ENCODE results near the gene SHROOM2. TPM values are rescaled to one million over a fixed set of nuclear protein-coding genes. Genes with fewer than 3 reads are reported as not detected.

The SHROOM2 gene
- total RNA-seq, 2 experiments from 2014 or later: not detected

- CTCF ChIA-PET: no interaction called here
- peaks cover 26% of the 10 kb centered on the region for H3K27me3 Mint-ChIP-seq
Measured at GRCh38 chrX:9871701-9872268, 85.6 kb downstream of the SHROOM2 start.

GRCh38 chrX:9873360-9873759 is 87.1 kb downstream of the SHROOM2 start:
- Mint-ChIP-seq H3K27ac (no peak overlapping the region), H3K4me1 (no peaks in the 10 kb centered on the region), H3K27me3 (peaks cover 20% of the 10 kb centered on the region), H3K36me3 (ENCODE audit: low read depth) (no peaks in the 10 kb centered on the region), H3K4me3 (no peak overlapping the region), H3K9me3 (no peaks in the 10 kb centered on the region)
- CTCF ChIA-PET: interaction anchor here (1.1 kb wide), 1 partner anchor 130 kb away, joined by 3 read pairs; no protein-coding TSS in a partner anchor
- no peak for DNase-seq
- POLR2A ChIA-PET: no interaction called here

More at GRCh38 chrX:9871701-9872268, 85.6 kb downstream of the SHROOM2 start:
- no peaks in the 10 kb centered on the region for H3K9me3 Mint-ChIP-seq
- no peak overlapping the region for H3K27ac Mint-ChIP-seq
- POLR2A ChIA-PET: no interaction called here
- no peak for DNase-seq
- no peak overlapping the region for H3K4me3 Mint-ChIP-seq
- H3K36me3 Mint-ChIP-seq (ENCODE audit: low read depth): no peaks in the 10 kb centered on the region
- H3K4me1 Mint-ChIP-seq: no peaks in the 10 kb centered on the region

GRCh38 chrX:9873952-9874351 is 87.7 kb downstream of the SHROOM2 start:
- POLR2A ChIA-PET: no interaction called here
- H3K4me3 Mint-ChIP-seq: no peak overlapping the region
- no peak overlapping the region for H3K27ac Mint-ChIP-seq
- H3K9me3 Mint-ChIP-seq: no peaks in the 10 kb centered on the region
- H3K27me3 Mint-ChIP-seq: peaks cover 20% of the 10 kb centered on the region
- peak; percentile 40 for DNase-seq
- CTCF ChIA-PET: interaction anchor here (0.7 to 1.1 kb wide), 2 partner anchors 9 to 130 kb away, joined by 3 to 4 read pairs; no protein-coding TSS in a partner anchor
- H3K4me1 Mint-ChIP-seq: no peaks in the 10 kb centered on the region
- no peaks in the 10 kb centered on the region for H3K36me3 Mint-ChIP-seq (ENCODE audit: low read depth)

- Mint-ChIP-seq H3K4me1 (no peaks in the 10 kb centered on the region), H3K27ac (no peak overlapping the region), H3K9me3 (no peaks in the 10 kb centered on the region), H3K4me3 (no peak overlapping the region), H3K27me3 (peaks cover 17% of the 10 kb centered on the region), H3K36me3 (ENCODE audit: low read depth) (no peaks in the 10 kb centered on the region)
- DNase-seq: no peak
- ChIA-PET POLR2A (no interaction called here), CTCF (interaction anchor here (0.7 to 1.1 kb wide), 2 partner anchors 8 to 129 kb away, joined by 3 to 4 read pairs; no protein-coding TSS in a partner anchor)
Measured at GRCh38 chrX:9874483-9874882, 88.3 kb downstream of the SHROOM2 start.

- no peaks in the 10 kb centered on the region for H3K4me1 Mint-ChIP-seq
- no peaks in the 10 kb centered on the region for H3K36me3 Mint-ChIP-seq (ENCODE audit: low read depth)
- peaks cover 17% of the 10 kb centered on the region for H3K27me3 Mint-ChIP-seq
- no peaks in the 10 kb centered on the region for H3K9me3 Mint-ChIP-seq
- no peak for DNase-seq
- POLR2A ChIA-PET: no interaction called here
- CTCF ChIA-PET: no interaction called here
- no peak overlapping the region for H3K27ac Mint-ChIP-seq
- no peak overlapping the region for H3K4me3 Mint-ChIP-seq
Measured at GRCh38 chrX:9875801-9876200, 89.6 kb downstream of the SHROOM2 start.

- H3K4me3 Mint-ChIP-seq: no peak overlapping the region
- DNase-seq: no peak
- H3K27ac Mint-ChIP-seq: no peak overlapping the region
- CTCF ChIA-PET: no interaction called here
- POLR2A ChIA-PET: no interaction called here
- H3K9me3 Mint-ChIP-seq: no peaks in the 10 kb centered on the region
- peaks cover 17% of the 10 kb centered on the region for H3K27me3 Mint-ChIP-seq
- H3K36me3 Mint-ChIP-seq (ENCODE audit: low read depth): no peaks in the 10 kb centered on the region
- H3K4me1 Mint-ChIP-seq: no peaks in the 10 kb centered on the region
Measured at GRCh38 chrX:9876201-9876600, 90.0 kb downstream of the SHROOM2 start.

GRCh38 chrX:9878146-9878820 is 92.1 kb downstream of the SHROOM2 start:
- ChIA-PET CTCF (interaction anchor here (0.5 kb wide), 1 partner anchor 1576 kb away, joined by 3 read pairs; no protein-coding TSS in a partner anchor), POLR2A (no interaction called here)
- Mint-ChIP-seq H3K9me3 (no peaks in the 10 kb centered on the region), H3K4me1 (no peaks in the 10 kb centered on the region), H3K27me3 (peaks cover 17% of the 10 kb centered on the region), H3K27ac (no peak overlapping the region), H3K36me3 (ENCODE audit: low read depth) (no peaks in the 10 kb centered on the region), H3K4me3 (no peak overlapping the region)
- DNase-seq: no peak

- Mint-ChIP-seq H3K36me3 (ENCODE audit: low read depth) (no peaks in the 10 kb centered on the region), H3K4me1 (no peaks in the 10 kb centered on the region), H3K9me3 (no peaks in the 10 kb centered on the region), H3K4me3 (no peak overlapping the region), H3K27ac (no peak overlapping the region), H3K27me3 (peaks cover 15% of the 10 kb centered on the region)
- ChIA-PET CTCF (no interaction called here), POLR2A (no interaction called here)
- DNase-seq: no peak
Measured at GRCh38 chrX:9880237-9880636, 94.0 kb downstream of the SHROOM2 start.

- Mint-ChIP-seq H3K4me3 (no peak overlapping the region), H3K4me1 (no peaks in the 10 kb centered on the region), H3K27me3 (peaks cover 10% of the 10 kb centered on the region), H3K9me3 (no peaks in the 10 kb centered on the region), H3K36me3 (ENCODE audit: low read depth) (no peaks in the 10 kb centered on the region), H3K27ac (no peak overlapping the region)
- no peak for DNase-seq
- ChIA-PET POLR2A (no interaction called here), CTCF (no interaction called here)
Measured at GRCh38 chrX:9880870-9881269, 94.6 kb downstream of the SHROOM2 start.

- ChIA-PET POLR2A (no interaction called here), CTCF (interaction anchor here (0.9 kb wide), 1 partner anchor 9 kb away, joined by 4 read pairs; no protein-coding TSS in a partner anchor)
Measured at GRCh38 chrX:9882669-9883446, 96.6 kb downstream of the SHROOM2 start.

GRCh38 chrX:9884031-9884779 is 98.0 kb downstream of the SHROOM2 start:
- H3K9me3 Mint-ChIP-seq: no peaks in the 10 kb centered on the region
- H3K4me3 Mint-ChIP-seq: no peak overlapping the region
- CTCF ChIA-PET: interaction anchor here (0.7 to 1.1 kb wide), 2 partner anchors 13 to 111 kb away, joined by 3 read pairs; no protein-coding TSS in a partner anchor
- no peaks in the 10 kb centered on the region for H3K4me1 Mint-ChIP-seq
- peaks cover 6% of the 10 kb centered on the region for H3K27me3 Mint-ChIP-seq
- H3K36me3 Mint-ChIP-seq (ENCODE audit: low read depth): no peaks in the 10 kb centered on the region
- H3K27ac Mint-ChIP-seq: no peak overlapping the region
- POLR2A ChIA-PET: no interaction called here
- DNase-seq: no peak

More at GRCh38 chrX:9882669-9883446, 96.6 kb downstream of the SHROOM2 start:
- H3K27ac Mint-ChIP-seq: no peak overlapping the region
- peaks cover 6% of the 10 kb centered on the region for H3K27me3 Mint-ChIP-seq
- no peaks in the 10 kb centered on the region for H3K36me3 Mint-ChIP-seq (ENCODE audit: low read depth)
- no peaks in the 10 kb centered on the region for H3K4me1 Mint-ChIP-seq
- no peak overlapping the region for H3K4me3 Mint-ChIP-seq
- no peak for DNase-seq
- no peaks in the 10 kb centered on the region for H3K9me3 Mint-ChIP-seq

- no peaks in the 10 kb centered on the region for H3K4me1 Mint-ChIP-seq
- no peaks in the 10 kb centered on the region for H3K36me3 Mint-ChIP-seq (ENCODE audit: low read depth)
- no peaks in the 10 kb centered on the region for H3K9me3 Mint-ChIP-seq
- H3K27ac Mint-ChIP-seq: no peak overlapping the region
- no peak overlapping the region for H3K4me3 Mint-ChIP-seq
- ChIA-PET CTCF (interaction anchor here (0.7 kb wide), 1 partner anchor 36 kb away, joined by 3 read pairs; no protein-coding TSS in a partner anchor), POLR2A (no interaction called here)
- peak; percentile 50 for DNase-seq
- H3K27me3 Mint-ChIP-seq: peaks cover 6% of the 10 kb centered on the region
Measured at GRCh38 chrX:9885150-9885549, 98.9 kb downstream of the SHROOM2 start.
